GM18519 (cell line): Measurements from ENCODE around the gene TIMM23.
"Not testable (repeated sequence)": the region's sequence is repeated elsewhere in the genome, so short reads cannot be mapped to it uniquely, and the experiment has no call there.

ENCODE experiments used
- ATAC-seq: cut with Tn5 transposase; IDR thresholded peaks from one replicate; pipeline ENCODE4 v1.9.1; 2021; ENCODE audit warnings: mild to moderate bottlenecking, moderate library complexity; ENCODE audit not compliant: unreplicated experiment, low FRiP score

TIMM23 gene

GRCh38 chr10:45972106-45972812 is at the start of gene TIMM23:
TSS of gene TIMM23 (plus strand) at chr10:45972489. CDS start at chr10:45972625, 136 bp downstream.
- ATAC-seq: peak; percentile 40

GRCh38 chr10:45926790-45927189 is 45.5 kb upstream of the TIMM23 start:
- not testable (repeated sequence) for ATAC-seq

- ATAC-seq: not testable (repeated sequence)
These were observed 41.0 kb upstream of the TIMM23 start for GRCh38 chr10:45931305-45931704.

- not testable (repeated sequence) for ATAC-seq
These were observed 37.5 kb upstream of the TIMM23 start for GRCh38 chr10:45934788-45935187.

- not testable (repeated sequence) for ATAC-seq
These were observed 33.1 kb upstream of the TIMM23 start for GRCh38 chr10:45939176-45939697.

GRCh38 chr10:45941196-45941595 is 31.1 kb upstream of the TIMM23 start:
- not testable (repeated sequence) for ATAC-seq

GRCh38 chr10:45945476-45945875 is 26.8 kb upstream of the TIMM23 start:
- ATAC-seq: not testable (repeated sequence)

GRCh38 chr10:45947363-45947762 is 24.9 kb upstream of the TIMM23 start:
- ATAC-seq: not testable (repeated sequence)

GRCh38 chr10:45948801-45949200 is 23.5 kb upstream of the TIMM23 start:
- ATAC-seq: not testable (repeated sequence)

GRCh38 chr10:45954367-45954766 is 17.9 kb upstream of the TIMM23 start:
- ATAC-seq: not testable (repeated sequence)

GRCh38 chr10:45956634-45957033 is 15.7 kb upstream of the TIMM23 start:
- not testable (repeated sequence) for ATAC-seq

- not testable (repeated sequence) for ATAC-seq
These were observed 14.4 kb upstream of the TIMM23 start for GRCh38 chr10:45957928-45958327.

- not testable (repeated sequence) for ATAC-seq
These were observed 9.4 kb upstream of the TIMM23 start for GRCh38 chr10:45962686-45963452.

- peak; percentile 17 for ATAC-seq
These were observed 1.3 kb upstream of the TIMM23 start for GRCh38 chr10:45971019-45971418.

- peak; percentile 19 for ATAC-seq
These were observed 565 bp upstream of the TIMM23 start for GRCh38 chr10:45971742-45972105.

- not testable (repeated sequence) for ATAC-seq
These were observed 502 bp downstream of the TIMM23 start for GRCh38 chr10:45972813-45973169.

- not testable (repeated sequence) for ATAC-seq
These were observed 1.8 kb downstream of the TIMM23 start for GRCh38 chr10:45974041-45974440.

- ATAC-seq: peak; percentile 76
These were observed 6.3 kb downstream of the TIMM23 start for GRCh38 chr10:45978554-45978953.

- not testable (repeated sequence) for ATAC-seq
These were observed 9.1 kb downstream of the TIMM23 start for GRCh38 chr10:45981367-45981766.

- not testable (repeated sequence) for ATAC-seq
These were observed 11.4 kb downstream of the TIMM23 start for GRCh38 chr10:45983538-45984186.

GRCh38 chr10:45984473-45984872 is 12.2 kb downstream of the TIMM23 start:
- ATAC-seq: not testable (repeated sequence)
